AG04450 (cell line): ENCODE data around the gene RGS12. TPM values are rescaled to one million over a fixed set of nuclear protein-coding genes. Genes with fewer than 3 reads are reported as not detected.

ENCODE experiments used
- CTCF ChIA-PET: fragments of 300-600, 350-600 bp; formaldehyde crosslinking; extraction: SDS; loops from one replicate; lab custom pipeline; 2022; ENCODE audit warnings: antibody characterized with exemption, inconsistent platforms; lab: Charles Lee
- POLR2A ChIA-PET: fragments of 350-600 bp; formaldehyde crosslinking; extraction: SDS; loops from one replicate; lab custom pipeline; 2021; ENCODE audit warnings: antibody characterized with exemption, inconsistent platforms; lab: Yijun Ruan, JAX
- DNase-seq: peaks from one replicate; pipeline ENCODE4 v3.0.0-alpha.2; 2011; ENCODE audit warnings: low read depth, low spot score
- H3K27ac ChIP-seq: one replicate; pipeline ENCODE4 v1.5.1; 2012; ENCODE audit warnings: low read depth, low read length, control low read depth
- H3K27me3 ChIP-seq: one replicate; pipeline ENCODE4 v1.6.0; 2012; ENCODE audit warnings: low read length; ENCODE audit not compliant: control insufficient read depth, insufficient read depth
- H3K4me3 ChIP-seq: 2 replicates; pipeline ENCODE4 v1.5.1; 2011; ENCODE audit warnings: mild to moderate bottlenecking, low read depth, low read length, control low read depth
- H3K9me3 ChIP-seq: 2 replicates; pipeline ENCODE4 v1.5.1; 2012; ENCODE audit warnings: low read length; ENCODE audit not compliant: control insufficient read depth, insufficient read depth
- polyA plus RNA-seq: library from polyadenylated mRNA; depleted of rRNA; stranded (reverse); fragments of >200 nt; gene quantifications from 2 replicates; pipeline ENCODE4 v1.2.3, GENCODE V29; 2011
- TF ChIP-seq, protein P1 (sequence below): IDR thresholded peaks from 2 replicates; pipeline ENCODE4 v1.5.1; 2011; ENCODE audit warnings: low read depth, low read length, control low read depth, inconsistent platforms

The RGS12 gene
- polyA plus RNA-seq, 1 experiment, result 12.5 TPM

DNA sequence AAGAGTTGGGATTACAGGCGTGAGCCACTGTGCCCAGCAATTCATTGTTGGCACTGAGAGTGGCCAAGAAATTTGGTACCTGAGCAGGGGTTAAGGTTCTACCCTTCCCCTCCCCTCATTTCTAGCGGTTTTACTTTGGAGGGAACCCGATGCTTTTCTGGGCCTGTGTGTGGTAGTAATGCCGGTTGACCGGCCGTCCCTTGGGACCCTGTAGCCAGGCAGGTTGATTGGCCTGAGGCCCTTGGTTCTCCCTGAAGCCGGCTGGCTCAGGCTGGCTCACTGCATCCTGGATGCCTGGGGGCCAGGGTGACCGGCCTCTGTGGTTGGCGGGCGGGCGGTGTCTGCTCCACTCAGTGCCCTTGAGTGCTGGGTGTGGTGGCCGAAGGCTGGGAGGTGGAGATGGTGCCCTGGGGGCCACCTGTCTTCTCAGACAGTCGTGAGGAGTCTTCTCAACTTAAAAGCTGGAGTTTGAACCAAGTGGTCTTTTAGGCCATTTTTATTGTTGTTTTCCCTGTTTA, 45.6 kb downstream of the RGS12 start:
- ChIA-PET POLR2A (no interaction called here), CTCF (no interaction called here)
- Histone ChIP-seq H3K27ac (no peak overlapping the region), H3K27me3 (no peaks in the 10 kb centered on the region), H3K9me3 (no peaks in the 10 kb centered on the region; the same call in 1 of the 2 replicates), H3K4me3 (no peak overlapping the region)
- no peak for DNase-seq
- TF ChIP-seq, protein P1, sequence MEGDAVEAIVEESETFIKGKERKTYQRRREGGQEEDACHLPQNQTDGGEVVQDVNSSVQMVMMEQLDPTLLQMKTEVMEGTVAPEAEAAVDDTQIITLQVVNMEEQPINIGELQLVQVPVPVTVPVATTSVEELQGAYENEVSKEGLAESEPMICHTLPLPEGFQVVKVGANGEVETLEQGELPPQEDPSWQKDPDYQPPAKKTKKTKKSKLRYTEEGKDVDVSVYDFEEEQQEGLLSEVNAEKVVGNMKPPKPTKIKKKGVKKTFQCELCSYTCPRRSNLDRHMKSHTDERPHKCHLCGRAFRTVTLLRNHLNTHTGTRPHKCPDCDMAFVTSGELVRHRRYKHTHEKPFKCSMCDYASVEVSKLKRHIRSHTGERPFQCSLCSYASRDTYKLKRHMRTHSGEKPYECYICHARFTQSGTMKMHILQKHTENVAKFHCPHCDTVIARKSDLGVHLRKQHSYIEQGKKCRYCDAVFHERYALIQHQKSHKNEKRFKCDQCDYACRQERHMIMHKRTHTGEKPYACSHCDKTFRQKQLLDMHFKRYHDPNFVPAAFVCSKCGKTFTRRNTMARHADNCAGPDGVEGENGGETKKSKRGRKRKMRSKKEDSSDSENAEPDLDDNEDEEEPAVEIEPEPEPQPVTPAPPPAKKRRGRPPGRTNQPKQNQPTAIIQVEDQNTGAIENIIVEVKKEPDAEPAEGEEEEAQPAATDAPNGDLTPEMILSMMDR, result no peak

DNA sequence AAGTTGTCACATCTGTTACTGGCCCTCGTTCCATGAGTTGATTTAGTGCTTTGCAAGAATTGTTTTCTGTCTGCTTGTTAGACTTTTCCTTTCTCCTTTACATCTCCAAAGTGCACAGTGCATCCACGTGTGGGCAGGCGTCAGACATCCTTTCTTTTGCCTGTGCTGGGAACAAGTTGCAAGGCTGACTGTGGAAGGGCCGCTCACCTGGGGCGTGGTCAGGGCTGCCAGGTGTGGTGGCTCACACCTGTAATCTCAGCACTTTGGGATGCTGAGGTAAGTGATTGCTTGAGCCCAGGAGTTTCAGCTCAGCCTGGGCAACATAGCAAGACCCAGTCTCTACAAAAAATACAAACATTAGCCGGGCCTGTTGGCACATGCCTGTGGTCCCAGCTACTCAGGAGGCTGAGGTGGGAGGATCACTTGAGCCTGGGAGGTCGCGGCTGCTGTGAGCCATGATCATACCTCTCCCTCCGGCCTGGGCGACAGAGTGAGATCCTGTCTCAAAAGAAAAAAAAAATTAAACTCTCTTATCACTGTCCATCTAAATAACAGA, 46.2 kb downstream of the RGS12 start:
- no peak for DNase-seq
- Histone ChIP-seq H3K27me3 (no peaks in the 10 kb centered on the region), H3K4me3 (no peak overlapping the region), H3K9me3 (no peaks in the 10 kb centered on the region; the same call in 1 of the 2 replicates), H3K27ac (no peak overlapping the region)
- ChIA-PET POLR2A (no interaction called here), CTCF (no interaction called here)
- TF ChIP-seq, protein P1, result no peak

DNA sequence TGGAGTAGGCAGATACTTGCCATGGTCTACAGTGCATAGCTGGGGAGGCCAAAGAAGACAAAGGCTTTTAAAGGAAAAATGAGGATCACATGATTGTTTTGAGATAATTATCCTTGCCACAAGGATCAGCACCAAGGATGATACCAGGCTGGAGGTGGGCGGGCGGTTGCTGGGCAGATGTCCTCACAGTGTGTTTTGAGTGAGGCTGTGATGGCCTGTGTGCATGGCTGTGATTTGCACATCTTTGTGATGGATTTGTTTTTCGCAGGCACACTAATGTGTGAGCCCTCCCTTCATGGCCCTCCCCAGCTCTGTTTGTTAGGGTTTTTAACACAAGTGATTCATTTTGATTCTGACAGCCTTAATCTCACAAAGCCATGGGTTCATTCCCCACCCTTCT, 46.8 kb downstream of the RGS12 start:
- ChIA-PET POLR2A (no interaction called here), CTCF (no interaction called here)
- H3K27me3 ChIP-seq, result no peaks in the 10 kb centered on the region
- DNase-seq, result no peak
- TF ChIP-seq, protein P1, result no peak
- no peak overlapping the region for H3K4me3 ChIP-seq
- H3K27ac ChIP-seq, result no peak overlapping the region
- H3K9me3 ChIP-seq, result no peaks in the 10 kb centered on the region; the same call in 1 of the 2 replicates

DNA sequence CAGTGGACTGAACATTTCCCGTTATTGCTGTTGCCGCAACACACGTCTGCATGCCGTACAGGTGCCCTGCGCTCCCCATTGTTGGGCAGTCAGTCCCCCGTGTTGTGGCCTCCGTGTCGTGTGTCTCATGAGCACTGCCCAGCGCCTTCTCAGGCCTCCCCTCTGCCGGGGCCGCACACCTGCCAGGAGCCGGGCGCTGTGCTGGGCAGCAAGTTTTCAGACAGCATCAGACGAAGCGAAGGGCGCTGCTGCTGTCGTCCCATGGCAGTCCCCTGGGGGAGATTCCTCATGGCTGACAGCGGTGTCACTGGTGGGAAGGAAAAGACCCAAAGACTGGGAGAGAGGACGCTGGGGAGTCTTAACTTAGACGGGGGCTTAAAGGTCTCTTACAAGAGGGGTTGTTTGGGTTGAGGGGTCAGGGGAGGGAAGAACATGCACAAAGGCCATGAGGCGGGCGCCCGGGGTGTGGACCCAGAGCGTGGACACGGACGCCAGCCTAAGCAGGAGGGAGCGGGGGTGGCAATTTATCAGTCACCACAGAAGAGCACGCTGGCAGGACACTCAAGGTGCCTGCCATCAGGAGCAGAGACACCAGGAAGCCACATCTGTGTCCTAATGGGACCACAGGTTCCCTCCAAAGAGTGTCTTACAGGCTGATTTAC, 47.3 kb downstream of the RGS12 start:
- Histone ChIP-seq H3K27me3 (no peaks in the 10 kb centered on the region), H3K4me3 (no peak overlapping the region), H3K9me3 (no peaks in the 10 kb centered on the region; the same call in 1 of the 2 replicates), H3K27ac (no peak overlapping the region)
- POLR2A ChIA-PET, result no interaction called here
- CTCF ChIA-PET, result no interaction called here
- TF ChIP-seq, protein P1, result no peak
- no peak for DNase-seq

DNA sequence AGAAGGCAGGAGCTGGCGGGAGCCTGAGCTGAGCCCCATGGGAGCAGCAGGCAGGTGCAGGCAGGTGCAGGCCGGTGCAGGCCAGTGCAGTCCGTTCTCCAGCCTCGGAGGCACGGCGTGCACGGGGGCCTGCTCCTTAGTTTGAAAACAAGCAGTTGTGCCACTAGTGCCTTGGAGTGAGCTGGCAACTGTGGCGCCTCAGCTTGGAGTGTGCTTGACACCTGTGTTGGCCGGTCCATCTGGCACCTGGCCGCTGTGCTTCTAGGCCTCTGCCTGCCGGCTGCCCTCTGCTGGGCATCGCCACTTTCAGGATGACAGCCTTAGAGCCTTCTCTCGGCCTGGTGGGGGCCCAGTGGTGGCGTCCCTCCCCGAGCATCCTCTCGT, 47.9 kb downstream of the RGS12 start:
- no peak for DNase-seq
- TF ChIP-seq, protein P1, result no peak
- Histone ChIP-seq H3K4me3 (no peak overlapping the region), H3K9me3 (no peaks in the 10 kb centered on the region; the same call in 1 of the 2 replicates), H3K27me3 (no peaks in the 10 kb centered on the region), H3K27ac (no peak overlapping the region)
- CTCF ChIA-PET, result no interaction called here
- POLR2A ChIA-PET, result no interaction called here
